Esophagus muscularis mucosa (tissue), 4 donors: Measurements from ENCODE around the gene CD2BP2.

ENCODE experiments used
- CTCF ChIP-seq, 3 experiments: fragments of 200-600 bp in 2 of 3; fragments of 450-650 bp in 1 of 3; sonication (generic) in 2 of 3; IDR thresholded peaks; one replicate each; pipeline ENCODE4 v1.5.1; 2017 to 2019; ENCODE audit warnings: antibody characterized with exemption in 3 of 3, mild to moderate bottlenecking in 2 of 3, moderate library complexity in 1 of 3
- EP300 ChIP-seq: sonication (generic); formaldehyde crosslinking; IDR thresholded peaks from one replicate; pipeline ENCODE4 v1.6.1; 2017; ENCODE audit warnings: antibody characterized with exemption
- POLR2A ChIP-seq: fragments of 450-650 bp; IDR thresholded peaks from one replicate; pipeline ENCODE4 v1.6.1; 2017; ENCODE audit warnings: antibody characterized with exemption, moderate library complexity, mild to moderate bottlenecking, low read depth
- POLR2AphosphoS5 ChIP-seq, 2 donors: sonication (generic); formaldehyde crosslinking; IDR thresholded peaks; one replicate each; pipeline ENCODE4 v1.6.1; 2017; ENCODE audit warnings: antibody characterized with exemption in 2 of 2

GRCh38 chr16:30348113-30348512 lies 7.0 kb downstream of the CD2BP2 start:
- TF ChIP-seq CTCF (IDR thresholded peaks at IDR 0.05): no peak
- no peak for TF ChIP-seq POLR2A
- no peak for TF ChIP-seq POLR2AphosphoS5 (IDR thresholded peaks at IDR 0.05)
- TF ChIP-seq EP300: no peak
